H1 (cell line): Measurements from ENCODE around the gene ZAP70. TPM values are rescaled to one million over a fixed set of nuclear protein-coding genes. Genes with fewer than 3 reads are reported as not detected.

ENCODE experiments used
- CTCF ChIA-PET: fragments of 300-600 bp; sonication (Branson Sonifier 250); formaldehyde crosslinking; loops from one replicate; lab custom pipeline; 2021; ENCODE audit not compliant: partially characterized antibody; lab: Charles Lee
- POLR2A ChIA-PET: fragments of 300-600 bp; sonication (Branson Sonifier 250); formaldehyde crosslinking; loops from one replicate; lab custom pipeline; 2021; ENCODE audit warnings: inconsistent platforms; ENCODE audit not compliant: partially characterized antibody; lab: Charles Lee
- DNase-seq, 2 experiments: peaks; one replicate each; pipeline versions ENCODE4 v3.0.0 to v3.0.0-alpha.2; 2010 to 2022; ENCODE audit warnings: low spot score in 2 of 2, low read depth in 1 of 2, mixed read lengths in 1 of 2
- FAIRE-seq: peaks from 2 replicates; lab custom pipeline; 2011; peaks lifted over from hg19 to GRCh38; lab: Jason Lieb, UNC
- H2AFZ ChIP-seq: 2 replicates; pipeline ENCODE4 v1.8.1; 2012; ENCODE audit warnings: low read length, inconsistent platforms
- H2AK5ac ChIP-seq: 2 replicates; pipeline ENCODE4 v1.6.1; 2013; ENCODE audit warnings: low read depth, low read length
- H2BK120ac ChIP-seq: replicated peaks from 2 replicates; pipeline ENCODE3; 2013; ENCODE audit warnings: low read depth, low read length, inconsistent platforms
- H2BK12ac ChIP-seq: 2 replicates; pipeline ENCODE4 v1.6.1; 2013; ENCODE audit warnings: low read depth, low read length
- H2BK15ac ChIP-seq: 2 replicates; pipeline ENCODE4 v1.6.1; 2013; ENCODE audit warnings: low read length
- H2BK20ac ChIP-seq: 2 replicates; pipeline ENCODE4 v1.6.1; 2013; ENCODE audit warnings: low read length
- H2BK5ac ChIP-seq: 2 replicates; pipeline ENCODE4 v1.6.1; 2013; ENCODE audit warnings: low read depth, low read length
- H3K14ac ChIP-seq: 2 replicates; pipeline ENCODE4 v1.6.1; 2013; ENCODE audit warnings: inconsistent platforms; ENCODE audit not compliant: insufficient read length
- H3K18ac ChIP-seq: 2 replicates; pipeline ENCODE4 v1.6.1; 2013; ENCODE audit warnings: low read length; ENCODE audit errors: extremely low read depth
- H3K23ac ChIP-seq: 2 replicates; pipeline ENCODE4 v1.6.1; 2013; ENCODE audit warnings: inconsistent platforms; ENCODE audit not compliant: insufficient read length
- H3K23me2 ChIP-seq: 2 replicates; pipeline ENCODE4 v1.6.1; 2013; ENCODE audit warnings: low read depth, low read length
- H3K27ac ChIP-seq: 2 replicates; pipeline ENCODE4 v1.6.1; 2011; ENCODE audit warnings: low read depth, low read length, inconsistent platforms
- H3K27me3 ChIP-seq, 4 experiments: replicated peaks in 1 of 4; 1 replicate in 1 of 4; 2 replicates in 3 of 4; pipeline versions ENCODE4 v1.6.1 to v1.8.1; 2011 to 2013; ENCODE audit warnings: low read length in 3 of 4, mild to moderate bottlenecking in 3 of 4, inconsistent platforms in 2 of 4, mixed read lengths in 2 of 4, moderate library complexity in 1 of 4; ENCODE audit not compliant: control insufficient read depth in 3 of 4, insufficient read depth in 3 of 4; ENCODE audit errors: extremely low read depth in 1 of 4
- H3K36me3 ChIP-seq, 4 experiments: 2 replicates each; pipeline versions ENCODE4 v1.6.1 to v1.8.1; 2011 to 2013; ENCODE audit warnings: mild to moderate bottlenecking in 4 of 4, low read length in 3 of 4, moderate library complexity in 2 of 4, control low read depth in 1 of 4, inconsistent platforms in 1 of 4; ENCODE audit not compliant: insufficient read depth in 4 of 4, control insufficient read depth in 2 of 4
- H3K4ac ChIP-seq: replicated peaks from 2 replicates; pipeline ENCODE3; 2013; ENCODE audit warnings: low read length, low read depth, mixed read lengths, inconsistent platforms; ENCODE audit not compliant: insufficient read length
- H3K4me1 ChIP-seq, 4 experiments: replicated peaks in 1 of 4; 1 replicate in 1 of 4; 2 replicates in 3 of 4; pipeline versions ENCODE4 v1.6.1 to v1.8.1; 2011 to 2013; ENCODE audit warnings: low read length in 3 of 4, inconsistent platforms in 2 of 4, mixed read lengths in 1 of 4; ENCODE audit not compliant: insufficient read depth in 4 of 4, control insufficient read depth in 3 of 4
- H3K4me2 ChIP-seq, 2 experiments: 2 replicates each; pipeline versions ENCODE4 v1.6.1 to v1.8.1; 2011 to 2013; ENCODE audit warnings: low read depth in 2 of 2, low read length in 2 of 2, control low read depth in 1 of 2, inconsistent platforms in 1 of 2, mild to moderate bottlenecking in 1 of 2; ENCODE audit not compliant: insufficient read depth in 1 of 2
- H3K4me3 ChIP-seq, 4 experiments: fragments of 200-600, 300-600 bp in 1 of 4; sonication (generic), shearing (Covaris generic), sonication (Bioruptor Twin) in 1 of 4; 2 replicates each; pipeline versions ENCODE4 v1.5.1 to v1.8.1; 2011 to 2016; ENCODE audit warnings: low read length in 4 of 4, low read depth in 3 of 4, control low read depth in 2 of 4, inconsistent platforms in 2 of 4, mild to moderate bottlenecking in 2 of 4, mixed read lengths in 1 of 4, moderate library complexity in 1 of 4; ENCODE audit not compliant: insufficient read depth in 2 of 4; ENCODE audit errors: extremely low read depth in 1 of 4
- H3K56ac ChIP-seq: replicated peaks from 2 replicates; pipeline ENCODE3; 2013; ENCODE audit warnings: low read depth, mild to moderate bottlenecking, mixed read lengths, low read length, inconsistent platforms; ENCODE audit not compliant: insufficient read length
- H3K79me1 ChIP-seq: 2 replicates; pipeline ENCODE4 v1.6.1; 2013; ENCODE audit warnings: low read depth, low read length, control low read depth
- H3K79me2 ChIP-seq, 2 experiments: 2 replicates each; pipeline versions ENCODE4 v1.6.1 to v1.8.1; 2012 to 2013; ENCODE audit warnings: low read length in 2 of 2, mild to moderate bottlenecking in 2 of 2, inconsistent platforms in 1 of 2; ENCODE audit not compliant: insufficient read depth in 2 of 2, control insufficient read depth in 1 of 2
- H3K9ac ChIP-seq, 4 experiments: replicated peaks in 1 of 4; 1 replicate in 1 of 4; 2 replicates in 3 of 4; pipeline versions ENCODE4 v1.6.1 to v1.8.1; 2011 to 2013; ENCODE audit warnings: low read depth in 3 of 4, low read length in 3 of 4, control low read depth in 2 of 4, mild to moderate bottlenecking in 2 of 4, moderate library complexity in 2 of 4, inconsistent platforms in 1 of 4; ENCODE audit errors: extremely low read depth in 1 of 4
- H3K9me3 ChIP-seq, 2 experiments: 2 replicates each; pipeline versions ENCODE4 v1.6.1 to v1.8.1; 2012 to 2013; ENCODE audit warnings: mild to moderate bottlenecking in 2 of 2, moderate library complexity in 2 of 2, control low read depth in 1 of 2, inconsistent platforms in 1 of 2, low read depth in 1 of 2, low read length in 1 of 2, mixed read lengths in 1 of 2; ENCODE audit not compliant: insufficient read depth in 2 of 2
- H4K20me1 ChIP-seq, 2 experiments: replicated peaks in 1 of 2; 2 replicates each; pipeline versions ENCODE3 to v1.8.1; 2011 to 2013; ENCODE audit warnings: inconsistent platforms in 2 of 2, low read length in 2 of 2, mild to moderate bottlenecking in 1 of 2; ENCODE audit not compliant: insufficient read depth in 2 of 2, control insufficient read depth in 1 of 2
- H4K5ac ChIP-seq: 2 replicates; pipeline ENCODE4 v1.6.1; 2013; ENCODE audit warnings: low read length, low read depth, mixed read lengths, inconsistent platforms; ENCODE audit not compliant: insufficient read length
- H4K8ac ChIP-seq: 2 replicates; pipeline ENCODE4 v1.8.0; 2013; ENCODE audit warnings: mild to moderate bottlenecking, moderate library complexity, low read length, inconsistent platforms; ENCODE audit not compliant: insufficient read depth; ENCODE audit errors: extremely low read depth
- H4K91ac ChIP-seq: replicated peaks from 2 replicates; pipeline ENCODE3; 2013; ENCODE audit warnings: low read length, mixed read lengths, inconsistent platforms; ENCODE audit not compliant: insufficient read length
- CBX8 ChIP-seq: fragments of 300-800, 300-1000 bp; sonication (generic); IDR thresholded peaks from 2 replicates; pipeline ENCODE4 v1.7.1; 2016; ENCODE audit warnings: low read depth, low read length, borderline replicate concordance
- KDM4A ChIP-seq: IDR thresholded peaks from one replicate; pipeline ENCODE4 v1.7.1; 2012; ENCODE audit warnings: low read depth, mild to moderate bottlenecking, moderate library complexity, low read length, inconsistent platforms; ENCODE audit not compliant: severe bottlenecking
- WGBS, 2 experiments: shearing (Covaris generic) in 1 of 2; methylation state at CpG; one replicate each; pipeline versions ENCODE4 v1.1.6 to v1.1.7; 2013 to 2015; ENCODE audit warnings: low lambda C conversion rate in 2 of 2, mixed read lengths in 2 of 2, inconsistent platforms in 1 of 2, low coverage in 1 of 2, missing lambda C conversion rate in 1 of 2; ENCODE audit not compliant: insufficient replicate concordance in 2 of 2, insufficient coverage in 1 of 2, insufficient read length in 1 of 2; ENCODE audit errors: extremely low coverage in 1 of 2, missing lambda C conversion rate in 1 of 2; 5-methylcytosine and 5-hydroxymethylcytosine counted together
- polyA plus RNA-seq, 7 experiments: library from polyadenylated mRNA; depleted of rRNA in 3 of 7; stranded (reverse) in 5 of 7; unstranded in 2 of 7; fragments of >200 nt in 5 of 7; fragments of 200-250 nt in 2 of 7; gene quantifications; 1 replicate in 5 of 7; 2 replicates in 1 of 7; 4 replicates in 1 of 7; pipeline versions ENCODE4 v1.2.1 to v1.2.3, GENCODE V29; 2011 to 2013; ENCODE audit warnings: missing spikeins in 2 of 7, mixed read lengths in 2 of 7
- total RNA-seq: library from RNA; stranded (reverse); fragmentation: NEBNext Ultra II Directional; extraction: Animal tissue kit (Norgen Biotek cat#: 25700); gene quantifications from 2 replicates; pipeline ENCODE4 v1.2.1, GENCODE V29; 2021
- TF ChIP-seq, protein P1 (sequence below): IDR thresholded peaks from 2 replicates; pipeline ENCODE4 v1.6.1; 2011; ENCODE audit warnings: low read depth, mild to moderate bottlenecking, low read length; ENCODE audit not compliant: insufficient read depth

The ZAP70 gene
- total and polyA plus RNA-seq, 2 of the 8 experiments (the other 6 are each of a cell fraction or from before 2014, with no cell fraction given): 0.15 TPM; not detected in 1

DNA sequence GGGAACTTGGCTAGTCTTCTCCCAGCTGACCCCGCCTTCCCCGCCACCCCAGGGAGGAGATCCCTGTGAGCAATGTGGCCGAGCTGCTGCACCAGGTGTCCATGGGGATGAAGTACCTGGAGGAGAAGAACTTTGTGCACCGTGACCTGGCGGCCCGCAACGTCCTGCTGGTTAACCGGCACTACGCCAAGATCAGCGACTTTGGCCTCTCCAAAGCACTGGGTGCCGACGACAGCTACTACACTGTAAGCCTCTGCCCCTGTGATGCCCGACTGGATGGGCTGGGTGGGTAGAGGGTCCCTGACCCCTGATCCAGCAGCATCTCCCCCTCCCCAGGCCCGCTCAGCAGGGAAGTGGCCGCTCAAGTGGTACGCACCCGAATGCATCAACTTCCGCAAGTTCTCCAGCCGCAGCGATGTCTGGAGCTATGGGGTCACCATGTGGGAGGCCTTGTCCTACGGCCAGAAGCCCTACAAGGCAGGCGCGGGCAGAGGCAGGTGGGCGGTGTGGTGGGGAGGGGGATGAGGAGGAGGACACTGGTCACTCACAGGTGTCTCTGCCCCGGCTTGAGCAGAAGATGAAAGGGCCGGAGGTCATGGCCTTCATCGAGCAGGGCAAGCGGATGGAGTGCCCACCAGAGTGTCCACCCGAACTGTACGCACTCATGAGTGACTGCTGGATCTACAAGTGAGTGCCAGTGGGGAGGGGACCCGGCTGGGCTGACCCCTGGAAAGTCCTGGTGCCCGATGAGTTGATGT lies 24.2 kb downstream of the ZAP70 start:
- no peaks in the 10 kb centered on the region for H3K27me3 ChIP-seq
- ChIA-PET POLR2A (interaction anchor here (1.3 kb wide), 1 partner anchor 75 kb away, joined by 3 read pairs; no protein-coding TSS in a partner anchor), CTCF (interaction anchor here (1.0 to 2.0 kb wide), 5 partner anchors 11 to 38 kb away, joined by 3 to 9 read pairs (median 5); no protein-coding TSS in a partner anchor)
- no peak overlapping the region for H3K9ac ChIP-seq
- H4K20me1 ChIP-seq: no peaks in the 10 kb centered on the region
- H3K27ac ChIP-seq: no peak overlapping the region
- H3K4ac ChIP-seq: no peak overlapping the region
- WGBS, 2 experiments: 89% methylated on average over 27 of the region's 32 CpGs; no CpG with 5 or more reads in 1 of the 2 experiments
- no peak overlapping the region for H2BK20ac ChIP-seq
- FAIRE-seq (no peak), DNase-seq (no peak)
- H2BK120ac ChIP-seq: no peak overlapping the region
- H3K9me3 ChIP-seq: no peaks in the 10 kb centered on the region
- H2BK12ac ChIP-seq: no peak overlapping the region
- no peak overlapping the region for H3K56ac ChIP-seq
- H3K23ac ChIP-seq: no peak overlapping the region
- no peak overlapping the region for H3K14ac ChIP-seq
- H3K79me2 ChIP-seq: no peaks in the 10 kb centered on the region
- H2BK15ac ChIP-seq: no peak overlapping the region
- H3K4me1 ChIP-seq: peaks cover 0 to 2% (median 0%) of the 10 kb centered on the region in 4 experiments; a peak in 1 of 7 replicates
- no peak overlapping the region for H4K5ac ChIP-seq
- no peak overlapping the region for H3K4me3 ChIP-seq
- H3K23me2 ChIP-seq: no peaks in the 10 kb centered on the region
- no peak overlapping the region for H3K18ac ChIP-seq
- TF ChIP-seq CBX8 (no peak), KDM4A (no peak)
- TF ChIP-seq, protein P1, sequence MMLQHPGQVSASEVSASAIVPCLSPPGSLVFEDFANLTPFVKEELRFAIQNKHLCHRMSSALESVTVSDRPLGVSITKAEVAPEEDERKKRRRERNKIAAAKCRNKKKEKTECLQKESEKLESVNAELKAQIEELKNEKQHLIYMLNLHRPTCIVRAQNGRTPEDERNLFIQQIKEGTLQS: no peak
- no peak overlapping the region for H2BK5ac ChIP-seq
- H3K4me2 ChIP-seq: no peak overlapping the region
- no peak overlapping the region for H2AFZ ChIP-seq
- no peaks in the 10 kb centered on the region for H3K36me3 ChIP-seq
- no peak overlapping the region for H2AK5ac ChIP-seq
- H4K91ac ChIP-seq: no peak overlapping the region
- no peaks in the 10 kb centered on the region for H3K79me1 ChIP-seq
- no peak overlapping the region for H4K8ac ChIP-seq
